Measurements from ENCODE around the gene SDHB.

Gene SDHB

DNA sequence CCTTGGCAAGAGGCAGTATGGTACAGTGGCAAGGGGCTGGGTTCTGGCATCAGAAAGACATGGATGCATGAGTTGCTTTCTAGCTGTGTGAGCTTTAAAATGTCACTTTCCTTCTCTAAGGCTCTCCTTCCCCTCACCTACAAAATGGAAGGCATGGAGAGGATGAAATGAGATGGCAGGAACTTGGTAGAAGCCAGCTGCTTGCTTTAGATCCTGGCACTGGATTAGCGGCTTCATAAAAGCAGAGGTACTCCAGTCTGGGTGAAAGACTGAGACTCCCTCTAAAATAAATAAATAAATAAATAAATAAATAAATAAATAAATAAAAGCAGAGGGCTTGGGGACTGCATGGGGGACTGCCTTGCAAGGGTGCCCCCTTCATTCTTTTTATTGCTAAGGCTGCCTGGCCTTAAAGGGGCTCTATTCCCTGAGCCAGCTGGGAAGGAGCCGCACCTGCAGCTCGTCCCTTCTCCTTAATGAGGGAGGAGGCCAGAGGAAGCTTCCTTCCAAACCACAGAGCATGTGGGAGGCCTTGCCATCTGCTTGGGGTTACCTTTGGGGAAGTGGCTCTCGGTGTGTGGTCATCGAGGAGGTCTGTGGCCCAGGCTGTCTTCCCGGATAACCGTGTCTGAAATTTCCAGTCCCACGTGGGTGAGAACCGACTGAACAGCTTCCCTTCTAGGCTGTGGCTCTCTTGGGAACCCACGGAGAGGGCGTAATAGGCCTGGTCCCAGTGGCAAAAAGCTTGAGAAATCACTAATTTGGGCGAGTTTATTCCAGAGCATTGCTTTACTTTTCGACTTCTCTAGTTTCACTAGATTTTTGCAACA lies 40.1 kb downstream of the SDHB start:
- H3K79me2 ChIP-seq (ENCODE audit: control insufficient read depth, insufficient read depth, low read length, unreplicated experiment): no peaks in the 10 kb centered on the region
- H3K36me3 ChIP-seq (ENCODE audit: insufficient read depth, low read length): 0 out of 2 replicates have a peak, but pooled peaks cover 4% of the 10 kb centered on the region
- peaks cover 28% of the 10 kb centered on the region for H3K4me1 ChIP-seq (ENCODE audit: control insufficient read depth, insufficient read depth, low read length, unreplicated experiment)
- no peaks in the 10 kb centered on the region for H3K27me3 ChIP-seq (ENCODE audit: insufficient read depth, low read length)
- no peak overlapping the region for H3K4me3 ChIP-seq (ENCODE audit: low read depth, low read length)
- H3K27ac ChIP-seq (ENCODE audit: low read depth, low read length): no peak overlapping the region
- H2AFZ ChIP-seq (ENCODE audit: low read length, unreplicated experiment): no peak overlapping the region

DNA sequence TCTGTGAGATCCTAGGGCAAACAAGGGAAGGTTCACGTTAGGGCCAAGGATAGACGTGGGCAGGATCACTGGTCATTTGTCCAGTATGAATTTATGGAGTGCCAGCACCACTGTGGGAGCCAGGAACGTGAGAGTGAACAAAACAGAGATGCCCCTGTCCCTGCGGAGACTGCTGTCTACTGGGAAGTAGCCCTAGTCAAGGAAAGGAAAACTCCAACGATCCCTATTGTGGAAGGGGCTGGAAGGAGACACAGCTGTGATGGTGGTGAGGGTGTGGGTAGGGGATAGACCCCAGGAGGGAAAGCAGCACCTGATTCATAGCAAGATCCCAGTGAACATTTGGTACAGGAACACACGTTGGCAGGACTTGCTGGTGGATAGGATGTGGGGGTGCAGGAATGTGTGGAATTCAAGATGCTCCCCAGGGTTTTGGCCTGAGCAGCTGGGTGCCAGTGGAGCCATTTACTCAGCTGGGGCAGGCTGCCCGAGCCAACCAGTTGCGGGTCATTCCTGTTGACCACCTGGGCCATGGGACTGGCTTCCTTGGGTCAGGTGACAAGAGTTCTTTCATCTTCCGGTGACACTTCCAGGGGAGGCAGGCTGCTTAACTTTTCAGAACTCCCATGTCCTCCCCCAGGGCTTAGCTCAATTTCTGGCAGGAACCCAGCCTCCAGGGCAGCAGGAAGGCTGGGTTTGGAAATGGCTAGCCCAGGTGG lies 40.9 kb downstream of the SDHB start:
- Histone ChIP-seq H3K36me3 (ENCODE audit: insufficient read depth, low read length) (no peaks in the 10 kb centered on the region), H3K4me1 (ENCODE audit: control insufficient read depth, insufficient read depth, low read length, unreplicated experiment) (peaks cover 28% of the 10 kb centered on the region), H2AFZ (ENCODE audit: low read length, unreplicated experiment) (no peak overlapping the region), H3K79me2 (ENCODE audit: control insufficient read depth, insufficient read depth, low read length, unreplicated experiment) (no peaks in the 10 kb centered on the region), H3K4me3 (ENCODE audit: low read depth, low read length) (no peak overlapping the region), H3K27ac (ENCODE audit: low read depth, low read length) (no peak overlapping the region), H3K27me3 (ENCODE audit: insufficient read depth, low read length) (no peaks in the 10 kb centered on the region)

DNA sequence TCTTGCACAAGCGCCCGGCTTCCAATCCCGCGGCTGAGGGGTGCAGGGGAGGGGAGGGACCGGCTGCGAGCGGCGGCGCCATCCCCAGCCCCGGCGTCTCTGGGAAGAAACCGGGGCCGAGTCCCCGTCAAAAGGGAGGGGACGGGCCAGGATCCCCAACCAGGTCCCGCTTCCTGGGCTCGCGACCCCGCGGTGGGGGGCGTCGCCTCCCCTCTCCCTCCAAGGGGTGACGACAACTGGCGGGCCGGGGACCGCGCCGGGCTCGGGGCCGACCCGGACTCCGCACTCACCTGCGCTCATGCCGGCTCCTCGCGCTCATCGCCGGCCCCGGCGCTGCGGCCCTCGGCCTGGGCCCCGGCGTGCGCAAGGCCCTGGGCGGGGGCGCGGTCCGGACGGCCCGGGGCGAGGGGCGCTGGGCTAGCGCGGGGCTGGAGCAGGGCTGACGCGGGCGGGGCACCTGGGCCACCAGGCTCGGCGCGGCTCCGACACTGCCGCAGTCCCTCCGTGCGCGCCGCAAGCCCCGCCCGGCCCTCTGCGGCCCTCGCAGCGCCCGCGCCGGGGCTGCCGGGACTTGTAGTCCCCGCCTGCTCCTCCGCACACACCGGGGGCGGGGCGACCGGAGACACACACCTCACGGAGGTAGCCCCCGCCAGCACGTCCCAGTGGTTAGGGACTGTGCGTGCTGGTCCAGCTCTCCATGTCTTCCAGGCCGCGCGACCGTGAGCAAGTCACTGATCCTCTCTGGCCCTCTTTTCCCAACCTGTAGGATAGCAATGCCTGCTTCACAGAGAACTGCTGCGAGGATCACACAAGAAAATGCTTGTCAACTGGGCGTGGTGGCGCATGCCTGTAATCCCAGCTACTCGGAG lies 42.2 kb downstream of the SDHB start, which contains the start of gene ATP13A2:
Gene ATP13A2 (minus strand): TSS at position 490 of the 869 bp plus-strand sequence. CDS start 190 bp downstream, at position 300.
- peaks cover 28% of the 10 kb centered on the region for H3K4me1 ChIP-seq (ENCODE audit: control insufficient read depth, insufficient read depth, low read length, unreplicated experiment)
- H3K4me3 ChIP-seq (ENCODE audit: low read depth, low read length): peak within 1 kb of the TSS; percentile 89
- H3K36me3 ChIP-seq (ENCODE audit: insufficient read depth, low read length): no peaks in the 10 kb centered on the region
- no peaks in the 10 kb centered on the region for H3K79me2 ChIP-seq (ENCODE audit: control insufficient read depth, insufficient read depth, low read length, unreplicated experiment)
- no peak within 1 kb of the TSS for H3K27ac ChIP-seq (ENCODE audit: low read depth, low read length)
- no peak within 1 kb of the TSS for H2AFZ ChIP-seq (ENCODE audit: low read length, unreplicated experiment)
- no peaks in the 10 kb centered on the region for H3K27me3 ChIP-seq (ENCODE audit: insufficient read depth, low read length)

DNA sequence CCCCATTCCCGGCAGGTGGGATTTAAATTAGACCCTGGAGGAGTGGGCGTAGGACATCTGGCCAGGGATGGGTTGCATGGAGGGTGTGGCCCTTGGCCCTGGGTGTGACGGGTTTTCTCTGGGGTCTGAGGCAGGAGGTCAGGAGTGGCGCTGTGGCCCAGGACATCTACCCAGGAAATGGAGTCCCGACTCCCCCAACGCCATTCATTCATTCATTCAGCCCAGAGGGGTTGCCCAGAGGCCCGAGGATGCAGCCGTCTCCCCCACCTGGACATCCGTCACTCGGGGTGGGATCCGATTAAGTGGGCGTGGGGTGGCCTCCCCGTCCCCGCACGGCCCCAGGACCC lies 42.8 kb downstream of the SDHB start:
- H3K27ac ChIP-seq (ENCODE audit: low read depth, low read length): no peak overlapping the region

DNA sequence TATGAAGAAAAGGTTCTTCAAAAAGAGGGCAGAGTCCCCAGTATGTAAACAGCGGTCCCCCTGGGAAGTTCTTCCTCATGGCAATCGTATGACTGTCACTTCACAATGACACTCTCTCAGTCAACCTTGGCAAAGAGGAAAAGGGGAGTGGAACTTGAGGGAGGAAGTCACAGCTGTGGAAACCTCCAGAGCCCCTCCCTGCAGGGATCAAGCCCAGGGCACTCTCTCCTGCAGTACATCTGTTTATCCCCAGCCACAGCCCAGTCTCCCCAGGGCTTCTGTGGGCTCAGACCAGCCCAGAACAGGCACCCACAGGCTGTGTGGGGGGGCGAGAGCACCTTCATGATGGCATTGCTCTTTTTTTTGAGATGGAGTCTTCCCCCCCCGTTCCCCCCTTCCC lies 44.1 kb downstream of the SDHB start:
- H3K4me1 ChIP-seq (ENCODE audit: control insufficient read depth, insufficient read depth, low read length, unreplicated experiment): peaks cover 22% of the 10 kb centered on the region
- no peak overlapping the region for H3K27ac ChIP-seq (ENCODE audit: low read depth, low read length)
- no peak overlapping the region for H2AFZ ChIP-seq (ENCODE audit: low read length, unreplicated experiment)

More for the DNA sequence above, 42.8 kb downstream of the SDHB start:
- Histone ChIP-seq H2AFZ (ENCODE audit: low read length, unreplicated experiment) (no peak overlapping the region), H3K4me3 (ENCODE audit: low read depth, low read length) (peak overlapping the region; percentile 89), H3K27me3 (ENCODE audit: insufficient read depth, low read length) (no peaks in the 10 kb centered on the region), H3K4me1 (ENCODE audit: control insufficient read depth, insufficient read depth, low read length, unreplicated experiment) (peaks cover 24% of the 10 kb centered on the region), H3K36me3 (ENCODE audit: insufficient read depth, low read length) (no peaks in the 10 kb centered on the region), H3K79me2 (ENCODE audit: control insufficient read depth, insufficient read depth, low read length, unreplicated experiment) (no peaks in the 10 kb centered on the region)

DNA sequence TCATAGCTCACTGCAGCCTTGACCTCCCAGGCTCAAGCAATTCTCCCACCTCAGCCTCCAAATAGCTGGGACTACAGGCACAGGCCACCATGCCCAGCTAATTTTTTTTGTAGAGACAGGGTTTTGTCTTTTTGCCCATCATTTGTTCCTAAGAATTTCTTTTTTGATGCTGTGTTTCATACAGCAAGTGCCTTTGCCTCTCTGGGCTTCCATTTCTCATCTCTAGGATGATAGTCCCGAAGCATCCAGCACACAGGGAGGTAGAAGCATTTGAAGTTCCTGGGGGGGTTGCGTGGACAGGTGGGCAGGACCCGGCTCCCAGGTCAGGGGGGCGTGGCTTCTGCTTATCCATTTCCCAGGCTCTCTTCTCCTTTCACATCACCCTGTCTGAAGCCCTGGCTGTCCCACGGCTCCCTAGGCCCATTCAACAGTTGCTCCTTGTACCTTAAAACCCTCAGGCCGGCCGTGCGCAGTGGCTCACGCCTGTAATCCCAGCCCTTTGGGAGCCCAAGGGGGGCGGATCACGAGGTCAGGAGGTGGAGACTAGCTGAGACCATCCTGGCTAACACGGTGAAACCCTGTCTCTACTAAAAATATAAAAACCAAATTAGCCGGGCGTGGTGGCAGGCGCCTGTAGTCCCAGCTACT lies 45.5 kb downstream of the SDHB start:
- Histone ChIP-seq H3K79me2 (ENCODE audit: control insufficient read depth, insufficient read depth, low read length, unreplicated experiment) (no peaks in the 10 kb centered on the region), H3K27me3 (ENCODE audit: insufficient read depth, low read length) (no peaks in the 10 kb centered on the region), H2AFZ (ENCODE audit: low read length, unreplicated experiment) (no peak overlapping the region), H3K4me3 (ENCODE audit: low read depth, low read length) (no peak overlapping the region), H3K27ac (ENCODE audit: low read depth, low read length) (no peak overlapping the region), H3K4me1 (ENCODE audit: control insufficient read depth, insufficient read depth, low read length, unreplicated experiment) (peaks cover 26% of the 10 kb centered on the region), H3K36me3 (ENCODE audit: insufficient read depth, low read length) (no peaks in the 10 kb centered on the region)

More for the DNA sequence above, 44.1 kb downstream of the SDHB start:
- Histone ChIP-seq H3K36me3 (ENCODE audit: insufficient read depth, low read length) (no peaks in the 10 kb centered on the region), H3K27me3 (ENCODE audit: insufficient read depth, low read length) (no peaks in the 10 kb centered on the region), H3K79me2 (ENCODE audit: control insufficient read depth, insufficient read depth, low read length, unreplicated experiment) (no peaks in the 10 kb centered on the region), H3K4me3 (ENCODE audit: low read depth, low read length) (no peak overlapping the region)

DNA sequence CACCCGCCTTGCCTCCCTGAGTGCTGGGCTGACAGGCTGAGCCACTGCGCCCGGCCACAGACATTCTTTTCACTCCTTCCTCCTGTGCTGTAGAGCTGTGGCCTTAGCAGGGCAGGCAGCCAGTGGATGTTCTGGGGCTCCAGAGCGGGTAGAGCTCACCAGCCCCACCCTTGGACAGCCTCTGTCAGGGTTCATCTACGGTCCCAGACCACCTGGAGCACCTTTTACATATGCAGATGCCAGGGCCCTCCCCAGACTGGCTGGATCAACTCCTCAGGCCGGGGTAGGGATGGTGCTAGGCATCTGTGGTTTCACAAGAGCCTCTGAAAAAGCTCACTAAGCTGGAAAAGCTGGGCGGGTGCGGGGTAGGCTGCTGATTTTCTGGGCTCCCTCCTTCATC lies 46.7 kb downstream of the SDHB start:
- H2AFZ ChIP-seq (ENCODE audit: low read length, unreplicated experiment): no peak overlapping the region
- no peaks in the 10 kb centered on the region for H3K79me2 ChIP-seq (ENCODE audit: control insufficient read depth, insufficient read depth, low read length, unreplicated experiment)
- H3K27ac ChIP-seq (ENCODE audit: low read depth, low read length): no peak overlapping the region
- no peak overlapping the region for H3K4me3 ChIP-seq (ENCODE audit: low read depth, low read length)
- peaks cover 18% of the 10 kb centered on the region for H3K4me1 ChIP-seq (ENCODE audit: control insufficient read depth, insufficient read depth, low read length, unreplicated experiment)
- peaks cover 3% of the 10 kb centered on the region; the same call in 1 of the 2 replicates for H3K36me3 ChIP-seq (ENCODE audit: insufficient read depth, low read length)
- no peaks in the 10 kb centered on the region for H3K27me3 ChIP-seq (ENCODE audit: insufficient read depth, low read length)

DNA sequence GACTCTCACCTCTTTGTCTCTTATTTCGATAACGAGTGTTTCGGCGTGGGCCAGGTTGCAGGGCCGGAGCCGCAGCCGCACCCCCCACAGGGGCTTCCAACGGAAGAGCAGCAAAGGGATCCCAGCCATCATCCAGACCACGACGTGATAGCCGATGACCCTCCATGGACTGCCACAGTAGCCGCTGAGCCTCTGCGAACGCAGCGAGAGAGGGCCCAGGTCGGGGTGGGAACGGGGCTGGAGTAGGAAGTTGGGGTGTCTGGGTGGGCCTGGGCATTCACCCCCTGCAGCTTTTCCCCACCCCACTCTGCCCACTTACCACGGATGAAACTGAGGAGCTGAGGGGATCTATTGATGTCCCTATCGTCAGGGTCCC lies 48.5 kb downstream of the SDHB start:
- Histone ChIP-seq H3K79me2 (ENCODE audit: control insufficient read depth, insufficient read depth, low read length, unreplicated experiment) (no peaks in the 10 kb centered on the region), H3K36me3 (ENCODE audit: insufficient read depth, low read length) (peaks cover 9% of the 10 kb centered on the region; the same call in 1 of the 2 replicates), H3K27ac (ENCODE audit: low read depth, low read length) (no peak overlapping the region), H3K4me1 (ENCODE audit: control insufficient read depth, insufficient read depth, low read length, unreplicated experiment) (peaks cover 11% of the 10 kb centered on the region), H3K4me3 (ENCODE audit: low read depth, low read length) (no peak overlapping the region), H3K27me3 (ENCODE audit: insufficient read depth, low read length) (no peaks in the 10 kb centered on the region), H2AFZ (ENCODE audit: low read length, unreplicated experiment) (no peak overlapping the region)

DNA sequence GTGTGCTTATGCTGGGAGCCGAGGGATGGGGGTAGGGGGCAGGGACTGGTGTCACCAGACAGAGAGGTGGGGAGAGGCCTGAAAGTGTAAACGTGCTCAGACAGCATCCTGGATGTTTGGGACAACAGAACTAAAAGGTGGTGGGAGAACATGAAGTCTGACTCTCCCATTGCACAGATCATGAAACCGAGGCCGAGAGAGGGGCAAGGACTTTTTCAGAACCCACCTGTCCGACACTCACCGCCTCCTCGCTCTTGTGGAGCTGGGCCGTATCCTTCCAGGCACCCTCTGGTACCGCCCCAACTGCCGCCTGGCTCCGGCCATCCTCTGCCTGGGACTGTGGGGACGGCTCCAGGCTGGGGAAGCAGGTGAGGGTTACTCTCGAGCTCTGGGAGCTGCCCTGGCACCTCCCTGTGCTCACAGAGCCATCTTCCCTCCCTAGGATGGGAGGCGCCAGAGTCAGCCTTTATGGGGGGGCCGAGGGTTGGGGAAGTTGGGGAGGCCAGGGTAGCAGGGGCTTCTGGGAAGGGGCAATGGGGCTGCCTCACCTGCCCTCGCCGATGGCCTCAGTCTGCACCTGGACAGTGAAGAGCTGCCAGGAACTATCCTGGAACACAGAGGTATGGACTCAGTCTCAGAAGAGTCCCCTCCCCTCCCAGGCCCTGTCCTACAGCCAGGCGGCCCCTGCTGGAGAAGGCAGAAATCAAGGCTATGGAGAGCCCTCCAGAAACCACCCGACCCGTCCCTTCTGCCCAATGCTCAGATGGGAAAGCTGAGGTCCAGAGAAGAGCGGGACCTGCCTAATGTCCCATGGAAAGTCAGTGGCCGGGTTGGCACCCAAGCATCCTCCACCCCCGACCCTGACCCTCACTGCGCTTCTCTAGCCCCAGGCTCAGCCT lies 49.1 kb downstream of the SDHB start:
- Histone ChIP-seq H3K79me2 (ENCODE audit: control insufficient read depth, insufficient read depth, low read length, unreplicated experiment) (no peaks in the 10 kb centered on the region), H3K4me3 (ENCODE audit: low read depth, low read length) (no peak overlapping the region), H3K4me1 (ENCODE audit: control insufficient read depth, insufficient read depth, low read length, unreplicated experiment) (peaks cover 8% of the 10 kb centered on the region), H3K27me3 (ENCODE audit: insufficient read depth, low read length) (no peaks in the 10 kb centered on the region), H3K36me3 (ENCODE audit: insufficient read depth, low read length) (peaks cover 9% of the 10 kb centered on the region; the same call in 1 of the 2 replicates), H2AFZ (ENCODE audit: low read length, unreplicated experiment) (no peak overlapping the region), H3K27ac (ENCODE audit: low read depth, low read length) (no peak overlapping the region)
